ENCODE data around the gene GRK5. TPM values are rescaled to one million over a fixed set of nuclear protein-coding genes. Genes with fewer than 3 reads are reported as not detected.
"Not testable (repeated sequence)": the region's sequence is repeated elsewhere in the genome, so short reads cannot be mapped to it uniquely, and the experiment has no call there.

Gene GRK5
- total and polyA plus RNA-seq, 3 experiments from 2014 or later: 7.7 to 13.8 (median 13.6) TPM

- H3K27me3 Mint-ChIP-seq: no peaks in the 10 kb centered on the region
- H3K27me3 ChIP-seq (ENCODE audit: insufficient read depth, low read length, poor library complexity, severe bottlenecking): no peaks in the 10 kb centered on the region
- no peaks in the 10 kb centered on the region for H3K36me3 ChIP-seq (ENCODE audit: insufficient read depth, low read length)
- CTCF ChIA-PET: interaction anchor here (1.0 kb wide), 1 partner anchor 41 kb away, joined by 3 read pairs; no protein-coding TSS in a partner anchor
- no peak overlapping the region for H3K4me3 ChIP-seq (ENCODE audit: low read length)
- peaks cover 32 to 42% (median 33%) of the 10 kb centered on the region in 3 donors for H3K4me1 Mint-ChIP-seq
- H3K4me3 Mint-ChIP-seq: no peak overlapping the region
- H3K27ac Mint-ChIP-seq: peak overlapping the region in 4 of 8 donors; percentile 61 to 77 (median 74)
- H3K9me3 ChIP-seq (ENCODE audit: low read length): no peaks in the 10 kb centered on the region
- H3K4me1 ChIP-seq (ENCODE audit: insufficient read depth, low read length): peaks cover 33% of the 10 kb centered on the region
- POLR2A ChIA-PET: no interaction called here
- H3K9me3 Mint-ChIP-seq: no peaks in the 10 kb centered on the region
- H3K27ac ChIP-seq (ENCODE audit: low read depth, low read length): no peak overlapping the region
- no peak for DNase-seq
- H3K36me3 Mint-ChIP-seq: peaks cover 0 to 6% (median 4%) of the 10 kb centered on the region in 3 donors
These were observed 58.3 kb downstream of the GRK5 start for GRCh38 chr10:119265691-119266090.

- H3K36me3 ChIP-seq (ENCODE audit: insufficient read depth, low read length): no peaks in the 10 kb centered on the region
- no peaks in the 10 kb centered on the region for H3K9me3 ChIP-seq (ENCODE audit: low read length)
- H3K27me3 ChIP-seq (ENCODE audit: insufficient read depth, low read length, poor library complexity, severe bottlenecking): no peaks in the 10 kb centered on the region
- no peak overlapping the region for H3K27ac ChIP-seq (ENCODE audit: low read depth, low read length)
- H3K4me1 ChIP-seq (ENCODE audit: insufficient read depth, low read length): peaks cover 46% of the 10 kb centered on the region
- no peak for DNase-seq
- Mint-ChIP-seq H3K27ac (peak overlapping the region in 7 of 8 donors; percentile 95 to 100 (median 100)), H3K4me1 (peaks cover 45 to 58% (median 48%) of the 10 kb centered on the region in 3 donors), H3K27me3 (no peaks in the 10 kb centered on the region), H3K4me3 (no peak overlapping the region), H3K36me3 (peaks cover 0 to 6% (median 0%) of the 10 kb centered on the region in 3 donors), H3K9me3 (no peaks in the 10 kb centered on the region)
- ChIA-PET POLR2A (no interaction called here), CTCF (interaction anchor here (1.4 to 1.8 kb wide), 2 partner anchors 58 to 61 kb away, joined by 4 to 5 read pairs; partner anchors contain the start of gene GRK5)
- no peak overlapping the region for H3K4me3 ChIP-seq (ENCODE audit: low read length)
These were observed 60.0 kb downstream of the GRK5 start for GRCh38 chr10:119267384-119267783.

- peak overlapping the region in 5 of 7 donors; percentile 49 to 81 (median 74) for H3K4me3 Mint-ChIP-seq
- Histone ChIP-seq H3K4me3 (ENCODE audit: low read length) (peak overlapping the region; percentile 23), H3K9me3 (ENCODE audit: low read length) (no peaks in the 10 kb centered on the region), H3K27me3 (ENCODE audit: insufficient read depth, low read length, poor library complexity, severe bottlenecking) (no peaks in the 10 kb centered on the region), H3K36me3 (ENCODE audit: insufficient read depth, low read length) (no peaks in the 10 kb centered on the region), H3K27ac (ENCODE audit: low read depth, low read length) (peak overlapping the region; percentile 95), H3K4me1 (ENCODE audit: insufficient read depth, low read length) (peaks cover 46% of the 10 kb centered on the region)
- no peak for DNase-seq
- peaks cover 51 to 68% (median 56%) of the 10 kb centered on the region in 3 donors for H3K4me1 Mint-ChIP-seq
- peaks cover 0 to 6% (median 0%) of the 10 kb centered on the region in 3 donors for H3K36me3 Mint-ChIP-seq
- peak overlapping the region; percentile 95 to 100 (median 100) for H3K27ac Mint-ChIP-seq
- no peaks in the 10 kb centered on the region for H3K9me3 Mint-ChIP-seq
- ChIA-PET POLR2A (interaction anchor here (1.2 to 1.9 kb wide), 2 partner anchors 38 to 61 kb away, joined by 4 to 9 read pairs; partner anchors contain the start of gene GRK5), CTCF (interaction anchor here (1.0 to 1.4 kb wide), 3 partner anchors 21 to 47 kb away, joined by 4 to 5 read pairs (median 4); no protein-coding TSS in a partner anchor)
- no peaks in the 10 kb centered on the region for H3K27me3 Mint-ChIP-seq
These were observed 61.1 kb downstream of the GRK5 start for GRCh38 chr10:119268428-119268827.

- Histone ChIP-seq H3K4me1 (ENCODE audit: insufficient read depth, low read length) (peaks cover 46% of the 10 kb centered on the region), H3K27ac (ENCODE audit: low read depth, low read length) (peak overlapping the region; percentile 95), H3K9me3 (ENCODE audit: low read length) (no peaks in the 10 kb centered on the region), H3K36me3 (ENCODE audit: insufficient read depth, low read length) (no peaks in the 10 kb centered on the region), H3K27me3 (ENCODE audit: insufficient read depth, low read length, poor library complexity, severe bottlenecking) (no peaks in the 10 kb centered on the region), H3K4me3 (ENCODE audit: low read length) (peak overlapping the region; percentile 23)
- peaks cover 51 to 67% (median 57%) of the 10 kb centered on the region in 3 donors for H3K4me1 Mint-ChIP-seq
- H3K27ac Mint-ChIP-seq: peak overlapping the region; percentile 95 to 100 (median 100)
- ChIA-PET POLR2A (interaction anchor here (1.2 to 1.9 kb wide), 3 partner anchors 37 to 62 kb away, joined by 4 to 9 read pairs (median 4); partner anchors contain the start of gene GRK5), CTCF (interaction anchor here (0.7 to 1.4 kb wide), 5 partner anchors 20 to 55 kb away, joined by 3 to 5 read pairs (median 4); no protein-coding TSS in a partner anchor)
- peak overlapping the region; percentile 7 to 81 (median 73) for H3K4me3 Mint-ChIP-seq
- H3K27me3 Mint-ChIP-seq: no peaks in the 10 kb centered on the region
- peaks cover 0 to 6% (median 0%) of the 10 kb centered on the region in 3 donors for H3K36me3 Mint-ChIP-seq
- no peaks in the 10 kb centered on the region for H3K9me3 Mint-ChIP-seq
- DNase-seq: peak; percentile 69 to 93 (median 89)
These were observed 61.6 kb downstream of the GRK5 start for GRCh38 chr10:119268871-119269506.

- peaks cover 51 to 69% (median 60%) of the 10 kb centered on the region in 3 donors for H3K4me1 Mint-ChIP-seq
- peak overlapping the region in 6 of 7 donors; percentile 54 to 81 (median 72) for H3K4me3 Mint-ChIP-seq
- ChIA-PET POLR2A (interaction anchor here (1.4 to 1.9 kb wide), 2 partner anchors 36 to 58 kb away, joined by 4 to 9 read pairs; no protein-coding TSS in a partner anchor), CTCF (interaction anchor here (0.7 to 1.5 kb wide), 4 partner anchors 19 to 89 kb away, joined by 3 to 4 read pairs (median 4); no protein-coding TSS in a partner anchor)
- no peaks in the 10 kb centered on the region for H3K27me3 Mint-ChIP-seq
- H3K27ac ChIP-seq (ENCODE audit: low read depth, low read length): peak overlapping the region; percentile 95
- H3K27ac Mint-ChIP-seq: peak overlapping the region; percentile 95 to 100 (median 100)
- no peak overlapping the region for H3K4me3 ChIP-seq (ENCODE audit: low read length)
- peaks cover 0 to 4% (median 0%) of the 10 kb centered on the region in 3 donors for H3K36me3 Mint-ChIP-seq
- peaks cover 52% of the 10 kb centered on the region for H3K4me1 ChIP-seq (ENCODE audit: insufficient read depth, low read length)
- H3K9me3 ChIP-seq (ENCODE audit: low read length): no peaks in the 10 kb centered on the region
- H3K27me3 ChIP-seq (ENCODE audit: insufficient read depth, low read length, poor library complexity, severe bottlenecking): no peaks in the 10 kb centered on the region
- no peak for DNase-seq
- no peaks in the 10 kb centered on the region for H3K9me3 Mint-ChIP-seq
- no peaks in the 10 kb centered on the region for H3K36me3 ChIP-seq (ENCODE audit: insufficient read depth, low read length)
These were observed 62.4 kb downstream of the GRK5 start for GRCh38 chr10:119269737-119270136.

GRCh38 chr10:119270762-119271366 lies 63.5 kb downstream of the GRK5 start:
- Histone ChIP-seq H3K4me3 (ENCODE audit: low read length) (peak overlapping the region; percentile 33), H3K4me1 (ENCODE audit: insufficient read depth, low read length) (peaks cover 62% of the 10 kb centered on the region), H3K9me3 (ENCODE audit: low read length) (no peaks in the 10 kb centered on the region), H3K27ac (ENCODE audit: low read depth, low read length) (peak overlapping the region; percentile 41), H3K36me3 (ENCODE audit: insufficient read depth, low read length) (no peaks in the 10 kb centered on the region), H3K27me3 (ENCODE audit: insufficient read depth, low read length, poor library complexity, severe bottlenecking) (no peaks in the 10 kb centered on the region)
- H3K36me3 Mint-ChIP-seq: peaks cover 0 to 4% (median 0%) of the 10 kb centered on the region in 3 donors
- ChIA-PET POLR2A (interaction anchor here (0.5 to 1.9 kb wide), 5 partner anchors 18 to 175 kb away, joined by 3 to 8 read pairs (median 5); partner anchors contain the start of gene GRK5), CTCF (interaction anchor here (1.0 to 2.8 kb wide), 9 partner anchors 11 to 145 kb away, joined by 3 to 9 read pairs (median 4); partner anchors contain the start of gene GRK5)
- peaks cover 51 to 80% (median 71%) of the 10 kb centered on the region in 3 donors for H3K4me1 Mint-ChIP-seq
- H3K27ac Mint-ChIP-seq: peak overlapping the region; percentile 95 to 100 (median 100)
- DNase-seq: peak in 4 of 5 donors; percentile 22 to 82 (median 42)
- H3K4me3 Mint-ChIP-seq: peak overlapping the region; percentile 38 to 74 (median 64)
- H3K27me3 Mint-ChIP-seq: no peaks in the 10 kb centered on the region
- no peaks in the 10 kb centered on the region for H3K9me3 Mint-ChIP-seq

- not testable (repeated sequence) for H3K4me3 ChIP-seq (ENCODE audit: low read length); H3K4me3 Mint-ChIP-seq; H3K27me3 ChIP-seq (ENCODE audit: insufficient read depth, low read length, poor library complexity, severe bottlenecking); H3K9me3 ChIP-seq (ENCODE audit: low read length); DNase-seq; H3K9me3 Mint-ChIP-seq; H3K36me3 ChIP-seq (ENCODE audit: insufficient read depth, low read length); H3K36me3 Mint-ChIP-seq; H3K27ac ChIP-seq (ENCODE audit: low read depth, low read length); H3K27me3 Mint-ChIP-seq
- POLR2A ChIA-PET: interaction anchor here (1.9 kb wide), 1 partner anchor 34 kb away, joined by 8 read pairs; no protein-coding TSS in a partner anchor
- CTCF ChIA-PET: interaction anchor here (0.7 to 2.8 kb wide), 6 partner anchors 10 to 65 kb away, joined by 3 to 10 read pairs (median 6); partner anchors contain the start of gene GRK5
- peak overlapping the region in 6 of 8 donors; percentile 37 to 95 (median 82) for H3K27ac Mint-ChIP-seq
- H3K4me1 Mint-ChIP-seq: peaks cover 50 to 81% (median 71%) of the 10 kb centered on the region in 3 donors
- peaks cover 62% of the 10 kb centered on the region for H3K4me1 ChIP-seq (ENCODE audit: insufficient read depth, low read length)
These were observed 65.0 kb downstream of the GRK5 start for GRCh38 chr10:119272338-119272734.

Measured in CD8-positive, alpha-beta memory T cell (primary cell).